ENCODE data around the gene DNAJC6.
"Not testable (repeated sequence)": the region's sequence is repeated elsewhere in the genome, so short reads cannot be mapped to it uniquely, and the experiment has no call there.

The DNAJC6 gene

DNA sequence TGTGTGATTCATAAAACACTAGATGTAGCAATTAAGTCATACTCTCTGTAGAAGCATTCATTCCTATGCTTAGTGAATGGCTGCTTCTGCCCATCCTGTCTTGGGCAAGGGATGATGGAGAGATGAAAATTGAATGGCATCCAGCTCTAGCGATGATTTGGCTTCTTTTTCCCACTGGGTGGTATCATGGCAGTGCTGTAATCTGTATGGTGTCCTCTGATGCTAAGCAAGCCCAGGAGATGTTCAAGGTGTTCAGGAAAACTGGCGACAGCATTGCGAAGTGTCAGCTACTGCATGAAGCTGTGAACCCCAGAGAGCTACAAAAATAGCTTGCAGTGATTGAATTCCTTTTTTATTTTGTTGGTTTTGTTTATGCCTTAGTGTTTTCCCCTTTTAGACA, 62.2 kb downstream of the DNAJC6 start:
- no peak for DNase-seq (ENCODE audit: extremely low read depth, low read depth)

DNA sequence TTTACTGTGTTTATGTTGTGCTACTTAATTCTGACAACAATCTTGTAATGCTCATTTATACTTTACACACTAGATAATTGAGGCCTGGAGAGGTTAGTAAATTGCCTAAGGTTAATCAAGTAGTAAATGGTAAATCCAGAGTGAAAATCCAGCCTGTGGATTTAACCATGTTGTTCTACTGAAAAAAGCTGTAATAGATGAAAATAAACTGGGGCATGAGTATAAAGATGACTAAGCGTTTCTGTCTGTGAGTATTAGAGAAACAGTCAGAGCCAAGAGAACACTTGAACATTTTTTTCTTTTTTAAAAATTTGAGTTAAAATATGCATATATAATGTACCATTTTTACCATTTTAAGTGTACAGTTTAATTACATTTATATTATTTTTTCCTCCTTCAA, 63.2 kb downstream of the DNAJC6 start:
- TF ChIP-seq, protein P1, sequence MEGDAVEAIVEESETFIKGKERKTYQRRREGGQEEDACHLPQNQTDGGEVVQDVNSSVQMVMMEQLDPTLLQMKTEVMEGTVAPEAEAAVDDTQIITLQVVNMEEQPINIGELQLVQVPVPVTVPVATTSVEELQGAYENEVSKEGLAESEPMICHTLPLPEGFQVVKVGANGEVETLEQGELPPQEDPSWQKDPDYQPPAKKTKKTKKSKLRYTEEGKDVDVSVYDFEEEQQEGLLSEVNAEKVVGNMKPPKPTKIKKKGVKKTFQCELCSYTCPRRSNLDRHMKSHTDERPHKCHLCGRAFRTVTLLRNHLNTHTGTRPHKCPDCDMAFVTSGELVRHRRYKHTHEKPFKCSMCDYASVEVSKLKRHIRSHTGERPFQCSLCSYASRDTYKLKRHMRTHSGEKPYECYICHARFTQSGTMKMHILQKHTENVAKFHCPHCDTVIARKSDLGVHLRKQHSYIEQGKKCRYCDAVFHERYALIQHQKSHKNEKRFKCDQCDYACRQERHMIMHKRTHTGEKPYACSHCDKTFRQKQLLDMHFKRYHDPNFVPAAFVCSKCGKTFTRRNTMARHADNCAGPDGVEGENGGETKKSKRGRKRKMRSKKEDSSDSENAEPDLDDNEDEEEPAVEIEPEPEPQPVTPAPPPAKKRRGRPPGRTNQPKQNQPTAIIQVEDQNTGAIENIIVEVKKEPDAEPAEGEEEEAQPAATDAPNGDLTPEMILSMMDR (IDR thresholded peaks at IDR 0.05; ENCODE audit: low read depth, low read length): no peak
- no peak for DNase-seq (ENCODE audit: extremely low read depth, low read depth)

More for the DNA sequence above, 62.2 kb downstream of the DNAJC6 start:
- TF ChIP-seq, protein P1 (IDR thresholded peaks at IDR 0.05; ENCODE audit: low read depth, low read length): no peak

DNA sequence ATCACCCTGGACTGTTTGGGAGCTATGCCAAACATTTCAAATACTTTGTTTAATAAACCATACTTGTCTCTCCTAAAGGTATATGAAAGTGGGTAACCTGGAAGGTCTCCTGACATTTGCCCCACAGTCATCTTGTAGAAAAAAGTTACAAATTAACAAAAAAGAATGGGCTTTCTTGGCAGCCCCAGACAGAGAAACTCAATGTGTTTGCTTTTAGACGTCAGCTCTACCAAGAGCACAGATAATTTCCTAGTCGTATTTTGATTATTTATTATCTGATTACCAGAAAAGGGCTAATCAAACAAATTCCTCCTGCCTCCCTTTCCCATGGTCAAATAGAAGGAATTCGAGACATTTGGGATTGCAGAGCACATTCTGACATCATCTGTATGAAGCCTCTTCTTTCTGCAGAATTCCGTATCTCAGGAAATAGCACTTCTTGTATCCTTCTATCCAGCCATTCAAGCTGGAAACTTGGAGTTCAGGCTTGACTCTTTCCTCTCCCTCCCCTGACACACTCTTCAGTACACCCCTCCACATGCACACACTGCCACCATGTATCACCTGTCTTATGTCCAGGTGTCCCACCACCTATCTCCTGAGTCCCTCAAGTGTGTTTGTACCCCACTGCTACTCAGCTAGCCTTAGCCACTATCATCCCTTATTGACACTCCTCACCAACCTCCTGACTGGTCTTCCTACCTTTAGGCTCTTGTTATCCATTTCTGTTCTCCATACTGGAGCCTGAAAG, 68.3 kb downstream of the DNAJC6 start:
- no peak for DNase-seq (ENCODE audit: extremely low read depth, low read depth)
- TF ChIP-seq, protein P1 (IDR thresholded peaks at IDR 0.05; ENCODE audit: low read depth, low read length): no peak

DNA sequence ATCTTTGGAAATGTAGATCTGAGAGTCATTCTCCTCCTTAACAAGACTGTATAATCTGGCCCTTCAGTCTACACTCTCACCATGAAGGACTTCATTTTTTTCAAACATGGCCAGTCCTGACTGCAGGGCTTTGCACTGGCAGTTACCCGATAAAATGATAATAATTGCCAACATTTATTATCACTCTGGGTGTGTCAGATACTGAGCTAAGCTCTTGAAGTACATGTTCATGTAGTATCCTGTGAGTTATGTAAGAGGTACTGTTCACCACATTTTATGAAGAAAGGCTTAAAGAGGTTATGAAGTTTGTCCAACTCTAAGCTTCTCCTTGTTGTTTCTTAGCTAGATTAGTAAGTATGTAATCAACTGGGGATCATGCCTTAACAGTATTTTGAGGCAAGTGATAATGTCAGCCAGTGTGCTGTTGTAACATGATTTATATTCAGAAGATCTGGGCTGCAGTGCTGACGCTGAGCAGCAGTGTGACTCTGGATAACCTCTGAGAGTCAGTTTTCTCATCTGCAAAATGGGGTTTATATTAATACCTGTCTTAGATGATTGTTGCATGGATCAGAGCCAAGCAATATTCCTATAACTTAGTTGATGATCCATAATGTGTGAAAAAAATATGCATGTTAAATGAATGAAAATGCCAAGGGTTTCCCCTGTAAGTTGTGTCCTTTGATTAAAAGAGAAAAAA, 69.1 kb downstream of the DNAJC6 start:
- no peak for DNase-seq (ENCODE audit: extremely low read depth, low read depth)
- TF ChIP-seq, protein P1 (IDR thresholded peaks at IDR 0.05; ENCODE audit: low read depth, low read length): no peak

DNA sequence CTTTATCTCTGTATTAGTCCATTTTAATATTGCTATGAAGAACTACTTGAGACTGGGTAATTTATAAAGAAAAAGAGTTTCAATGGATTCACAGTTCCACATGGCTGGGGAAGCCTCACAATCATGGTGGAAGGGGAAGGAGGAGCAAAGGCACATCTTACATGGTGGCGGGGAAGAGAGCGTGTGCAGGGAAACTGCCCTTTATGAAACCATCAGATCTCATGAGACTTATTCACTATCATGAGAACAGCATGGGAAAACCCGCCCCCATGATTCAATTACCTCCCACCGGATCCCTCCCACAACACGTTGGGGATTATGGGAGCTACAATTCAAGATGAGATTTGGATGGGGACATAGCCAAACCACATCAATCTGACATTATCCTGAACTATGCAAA, 75.1 kb downstream of the DNAJC6 start:
- not testable (repeated sequence) for DNase-seq (ENCODE audit: extremely low read depth, low read depth)

DNA sequence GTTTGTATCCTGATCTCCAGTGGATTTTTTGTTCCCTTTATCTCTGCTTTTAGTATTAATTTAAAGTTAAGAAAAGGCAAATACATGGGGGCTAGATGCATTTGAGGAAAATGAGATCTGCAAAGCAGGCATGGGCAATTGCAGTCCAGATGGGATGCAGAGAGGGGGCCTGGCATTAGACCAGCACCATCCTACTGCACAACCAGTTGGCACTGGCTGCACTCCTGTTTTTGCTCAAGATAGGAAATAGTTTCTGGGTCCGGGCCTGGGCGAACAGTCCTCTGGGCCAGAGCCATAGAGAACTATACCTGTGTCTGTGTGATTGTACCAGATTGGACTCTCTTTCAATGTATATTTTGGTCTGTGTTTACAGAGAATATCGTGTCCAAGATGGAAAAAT, 77.1 kb downstream of the DNAJC6 start:
- TF ChIP-seq, protein P1 (IDR thresholded peaks at IDR 0.05; ENCODE audit: low read depth, low read length): no peak
- no peak for DNase-seq (ENCODE audit: extremely low read depth, low read depth)

DNA sequence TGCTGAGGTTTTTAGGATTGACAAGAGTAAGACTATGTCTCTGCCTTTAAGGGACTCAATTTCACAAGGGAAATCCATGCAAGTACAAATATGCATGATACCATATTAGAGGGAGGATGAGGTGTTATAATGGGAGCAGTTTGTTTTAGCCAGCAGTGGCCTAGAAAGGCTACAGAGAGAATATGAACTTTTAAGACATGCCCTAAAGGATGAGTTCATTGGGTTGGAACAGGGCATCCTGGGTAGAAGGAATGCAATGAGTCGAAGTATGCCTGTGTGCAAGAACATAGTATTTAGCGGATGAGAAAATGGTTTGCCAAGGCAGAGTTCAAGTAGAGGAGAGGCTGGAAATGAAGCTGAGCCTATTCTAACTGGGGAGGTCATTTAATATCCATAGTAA, 78.5 kb downstream of the DNAJC6 start:
- TF ChIP-seq, protein P1 (IDR thresholded peaks at IDR 0.05; ENCODE audit: low read depth, low read length): no peak
- no peak for DNase-seq (ENCODE audit: extremely low read depth, low read depth)

Data from AG09319 (cell line).